Loucy (cell line): Measurements from ENCODE around the gene PIK3R5.
A peak's percentile ranks its signal among the peaks of the same experiment; 100 is the strongest.

Source experiments
- H2AFZ ChIP-seq: fragments of 200-600 bp; sonication (generic); 2 replicates; pipeline ENCODE4 v1.6.0; 2016; ENCODE audit warnings: antibody characterized with exemption, mild to moderate bottlenecking, low read length, moderate library complexity
- H3F3A ChIP-seq: fragments of 200-600 bp; 2 replicates; pipeline ENCODE4 v1.6.0; 2016; ENCODE audit warnings: antibody characterized with exemption, low read depth, mild to moderate bottlenecking
- H3K27me3 ChIP-seq: fragments of 200-600 bp; sonication (generic); 2 replicates; pipeline ENCODE4 v1.6.1; 2014; ENCODE audit warnings: low read length, mild to moderate bottlenecking; ENCODE audit not compliant: insufficient read depth, poor library complexity, severe bottlenecking
- H3K36me3 ChIP-seq: fragments of 200-600 bp; sonication (generic); 2 replicates; pipeline ENCODE4 v1.6.1; 2016; ENCODE audit warnings: low read length; ENCODE audit not compliant: insufficient read depth
- H3K4me1 ChIP-seq: fragments of 200-600 bp; sonication (generic); 2 replicates; pipeline ENCODE4 v1.5.1; 2014; ENCODE audit warnings: low read length, mild to moderate bottlenecking; ENCODE audit not compliant: insufficient read depth, poor library complexity, severe bottlenecking
- H3K4me2 ChIP-seq: fragments of 200-600 bp; sonication (generic); 2 replicates; pipeline ENCODE4 v1.6.0; 2014; ENCODE audit warnings: antibody characterized with exemption, low read length, low read depth, mild to moderate bottlenecking; ENCODE audit not compliant: poor library complexity, severe bottlenecking
- H3K4me3 ChIP-seq: fragments of 200-600 bp; sonication (generic); 2 replicates; pipeline ENCODE4 v1.5.1; 2014; ENCODE audit warnings: low read length, mild to moderate bottlenecking, mixed read lengths; ENCODE audit not compliant: poor library complexity, severe bottlenecking
- H3K79me2 ChIP-seq: fragments of 200-600 bp; sonication (generic); 2 replicates; pipeline ENCODE4 v1.6.1; 2014; ENCODE audit warnings: low read length; ENCODE audit not compliant: insufficient read depth
- H3K9ac ChIP-seq: fragments of 200-600 bp; sonication (generic); 2 replicates; pipeline ENCODE4 v1.6.0; 2014; ENCODE audit warnings: mild to moderate bottlenecking, low read depth, low read length, moderate library complexity; ENCODE audit not compliant: poor library complexity, severe bottlenecking
- H3K9me2 ChIP-seq: fragments of 200-600 bp; sonication (generic); replicated peaks from 2 replicates; pipeline ENCODE4 v1.6.1; 2016; ENCODE audit warnings: low read depth, low read length, mixed read lengths
- H3K9me3 ChIP-seq: fragments of 200-600 bp; sonication (generic); 2 replicates; pipeline ENCODE4 v1.6.1; 2014; ENCODE audit warnings: mild to moderate bottlenecking, antibody characterized with exemption, low read length, low read depth; ENCODE audit not compliant: insufficient read depth
- H4K20me1 ChIP-seq: fragments of 200-600 bp; sonication (generic); 2 replicates; pipeline ENCODE4 v1.6.0; 2014; ENCODE audit warnings: antibody characterized with exemption, low read length, mild to moderate bottlenecking; ENCODE audit not compliant: insufficient read depth, poor library complexity, severe bottlenecking
- CTCF ChIP-seq: fragments of 200-600 bp; sonication (generic); conservative IDR thresholded peaks from 2 replicates; pipeline ENCODE4 v1.5.1; 2014; ENCODE audit warnings: mild to moderate bottlenecking, antibody characterized with exemption, low read length
- EZH2phosphoT487 ChIP-seq: fragments of 200-600 bp; IDR thresholded peaks from 2 replicates; pipeline ENCODE4 v1.6.1; 2018; ENCODE audit warnings: antibody characterized with exemption, mild to moderate bottlenecking, moderate library complexity, borderline replicate concordance

PIK3R5 gene

GRCh38 chr17:9001559-9001958, 36.1 kb upstream of the PIK3R5 start:
- Histone ChIP-seq H3K27me3 (no peaks in the 10 kb centered on the region), H4K20me1 (no peaks in the 10 kb centered on the region), H3K4me3 (no peak overlapping the region), H3K4me2 (no peak overlapping the region), H3K36me3 (no peaks in the 10 kb centered on the region), H3K4me1 (no peaks in the 10 kb centered on the region), H3K79me2 (no peaks in the 10 kb centered on the region), H3K9me2 (no peaks in the 10 kb centered on the region), H3K9ac (no peak overlapping the region), H3F3A (no peaks in the 10 kb centered on the region), H2AFZ (no peak overlapping the region), H3K9me3 (no peaks in the 10 kb centered on the region)
- TF ChIP-seq EZH2phosphoT487 (no peak), CTCF (no peak)

GRCh38 chr17:8997994-8998628, 32.6 kb upstream of the PIK3R5 start:
- Histone ChIP-seq H3K9ac (no peak overlapping the region), H3K36me3 (no peaks in the 10 kb centered on the region)

GRCh38 chr17:8995711-8996110, 30.2 kb upstream of the PIK3R5 start:
- Histone ChIP-seq H3K9ac (no peak overlapping the region), H3K9me3 (no peaks in the 10 kb centered on the region), H3K4me2 (no peak overlapping the region), H3K4me3 (no peak overlapping the region), H2AFZ (peak overlapping the region; percentile 19; the same call in 1 of the 2 replicates), H3K27me3 (no peaks in the 10 kb centered on the region), H3K4me1 (peaks cover 6% of the 10 kb centered on the region), H3K79me2 (no peaks in the 10 kb centered on the region), H3F3A (no peaks in the 10 kb centered on the region), H3K9me2 (no peaks in the 10 kb centered on the region), H4K20me1 (no peaks in the 10 kb centered on the region), H3K36me3 (no peaks in the 10 kb centered on the region)
- TF ChIP-seq EZH2phosphoT487 (no peak), CTCF (no peak)

More at GRCh38 chr17:8997994-8998628, 32.6 kb upstream of the PIK3R5 start:
- Histone ChIP-seq H3K79me2 (no peaks in the 10 kb centered on the region), H3K27me3 (no peaks in the 10 kb centered on the region), H3K4me1 (no peaks in the 10 kb centered on the region), H3K9me2 (no peaks in the 10 kb centered on the region), H3F3A (no peaks in the 10 kb centered on the region), H4K20me1 (no peaks in the 10 kb centered on the region), H2AFZ (peak overlapping the region; percentile 88; the same call in 1 of the 2 replicates), H3K9me3 (no peaks in the 10 kb centered on the region), H3K4me3 (no peak overlapping the region), H3K4me2 (no peak overlapping the region)
- TF ChIP-seq EZH2phosphoT487: no peak
- peak; percentile 99 for TF ChIP-seq CTCF
